Fibroblast of lung (primary cell): ENCODE results near the gene BMP7. TPM values are rescaled to one million over a fixed set of nuclear protein-coding genes. Genes with fewer than 3 reads are reported as not detected.

Experiments used
- DNase-seq, 2 donors: peaks; one replicate each; pipeline versions ENCODE4 v3.0.0 to v3.0.0-alpha.2; 2010; ENCODE audit warnings: low read depth in 2 of 2
- H2AFZ ChIP-seq: 2 replicates; pipeline ENCODE4 v1.5.1; 2012; ENCODE audit warnings: low read length, control low read depth, inconsistent platforms
- H3K27ac ChIP-seq: 2 replicates; pipeline ENCODE4 v1.5.1; 2011; ENCODE audit warnings: low read length, control low read depth; ENCODE audit not compliant: insufficient read depth
- H3K27me3 ChIP-seq: 2 replicates; pipeline ENCODE4 v1.5.1; 2011; ENCODE audit warnings: mild to moderate bottlenecking, low read length; ENCODE audit not compliant: control insufficient read depth, insufficient read depth
- H3K36me3 ChIP-seq: 2 replicates; pipeline ENCODE4 v1.5.1; 2011; ENCODE audit warnings: low read length; ENCODE audit not compliant: control insufficient read depth, insufficient read depth
- H3K4me1 ChIP-seq: 2 replicates; pipeline ENCODE4 v1.5.1; 2011; ENCODE audit warnings: low read length; ENCODE audit not compliant: control insufficient read depth, insufficient read depth; ENCODE audit errors: extremely low read depth
- H3K4me2 ChIP-seq: 2 replicates; pipeline ENCODE4 v1.5.1; 2011; ENCODE audit warnings: low read length, control low read depth; ENCODE audit not compliant: insufficient read depth; ENCODE audit errors: extremely low read depth
- H3K4me3 ChIP-seq, 4 experiments: fragments of 200-600 bp in 1 of 4; sonication (generic) in 1 of 4; replicated peaks in 1 of 4; 2 replicates each; pipeline ENCODE4 v1.5.1; 2011 to 2016; ENCODE audit warnings: low read length in 4 of 4, low read depth in 3 of 4, mild to moderate bottlenecking in 3 of 4, control low read depth in 2 of 4, inconsistent platforms in 1 of 4, mixed read lengths in 1 of 4; ENCODE audit not compliant: insufficient read depth in 1 of 4; ENCODE audit errors: control extremely low read depth in 1 of 4
- H3K79me2 ChIP-seq: 2 replicates; pipeline ENCODE4 v1.5.1; 2012; ENCODE audit warnings: mild to moderate bottlenecking, low read length, inconsistent platforms; ENCODE audit not compliant: control insufficient read depth, insufficient read depth
- H3K9ac ChIP-seq: 2 replicates; pipeline ENCODE4 v1.5.1; 2011; ENCODE audit warnings: mild to moderate bottlenecking, low read length, control low read depth; ENCODE audit not compliant: insufficient read depth
- H3K9me3 ChIP-seq: 2 replicates; pipeline ENCODE4 v1.5.1; 2012; ENCODE audit warnings: low read depth, low read length; ENCODE audit not compliant: control insufficient read depth, insufficient read depth
- H4K20me1 ChIP-seq: 2 replicates; pipeline ENCODE4 v1.5.1; 2011; ENCODE audit warnings: low read length; ENCODE audit not compliant: control insufficient read depth, insufficient read depth; ENCODE audit errors: extremely low read depth
- EZH2 ChIP-seq: IDR thresholded peaks from 2 replicates; pipeline ENCODE4 v1.5.1; 2012; ENCODE audit warnings: low read length, control low read depth, mild to moderate bottlenecking; ENCODE audit errors: missing control alignments
- polyA plus RNA-seq, 2 donors: library from polyadenylated mRNA; depleted of rRNA in 1 of 2; stranded (reverse) in 1 of 2; unstranded in 1 of 2; fragments of >200 nt; gene quantifications; 2 replicates each; pipeline ENCODE4 v1.2.1, GENCODE V29; 2011 to 2012; ENCODE audit warnings: missing spikeins in 1 of 2
- total RNA-seq: library from RNA; depleted of rRNA; stranded (reverse); fragments of >200 nt; gene quantifications from 2 replicates; pipeline ENCODE4 v1.2.1, GENCODE V29; 2014
- TF ChIP-seq, protein P1 (sequence below), 2 donors: IDR thresholded peaks in 1 of 2; conservative IDR thresholded peaks in 1 of 2; 1 replicate in 1 of 2; 2 replicates in 1 of 2; pipeline ENCODE4 v1.5.1; 2011 to 2012; ENCODE audit warnings: low read length in 2 of 2, control low read depth in 1 of 2, inconsistent platforms in 1 of 2, low read depth in 1 of 2, mild to moderate bottlenecking in 1 of 2

BMP7 gene
- total and polyA plus RNA-seq, 2 donors (not counting 1 experiment from before 2014, with no cell fraction given) = not detected

GRCh38 chr20:57310821-57311514 is 44.5 kb upstream of the BMP7 start:
- no peak overlapping the region for H3K27ac ChIP-seq
- no peak overlapping the region for H2AFZ ChIP-seq
- H3K4me2 ChIP-seq = no peak overlapping the region
- no peak for DNase-seq
- no peaks in the 10 kb centered on the region for H3K9me3 ChIP-seq
- H3K9ac ChIP-seq = no peak overlapping the region
- no peaks in the 10 kb centered on the region for H3K79me2 ChIP-seq
- H4K20me1 ChIP-seq = no peaks in the 10 kb centered on the region
- H3K27me3 ChIP-seq = no peaks in the 10 kb centered on the region
- no peak overlapping the region for H3K4me3 ChIP-seq
- no peaks in the 10 kb centered on the region for H3K36me3 ChIP-seq
- TF ChIP-seq, protein P1, sequence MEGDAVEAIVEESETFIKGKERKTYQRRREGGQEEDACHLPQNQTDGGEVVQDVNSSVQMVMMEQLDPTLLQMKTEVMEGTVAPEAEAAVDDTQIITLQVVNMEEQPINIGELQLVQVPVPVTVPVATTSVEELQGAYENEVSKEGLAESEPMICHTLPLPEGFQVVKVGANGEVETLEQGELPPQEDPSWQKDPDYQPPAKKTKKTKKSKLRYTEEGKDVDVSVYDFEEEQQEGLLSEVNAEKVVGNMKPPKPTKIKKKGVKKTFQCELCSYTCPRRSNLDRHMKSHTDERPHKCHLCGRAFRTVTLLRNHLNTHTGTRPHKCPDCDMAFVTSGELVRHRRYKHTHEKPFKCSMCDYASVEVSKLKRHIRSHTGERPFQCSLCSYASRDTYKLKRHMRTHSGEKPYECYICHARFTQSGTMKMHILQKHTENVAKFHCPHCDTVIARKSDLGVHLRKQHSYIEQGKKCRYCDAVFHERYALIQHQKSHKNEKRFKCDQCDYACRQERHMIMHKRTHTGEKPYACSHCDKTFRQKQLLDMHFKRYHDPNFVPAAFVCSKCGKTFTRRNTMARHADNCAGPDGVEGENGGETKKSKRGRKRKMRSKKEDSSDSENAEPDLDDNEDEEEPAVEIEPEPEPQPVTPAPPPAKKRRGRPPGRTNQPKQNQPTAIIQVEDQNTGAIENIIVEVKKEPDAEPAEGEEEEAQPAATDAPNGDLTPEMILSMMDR (conservative IDR thresholded peaks at IDR 0.05 in 1 of 2, IDR thresholded peaks at IDR 0.05 in 1 of 2; ENCODE audit: low read depth in 1 of 2, low read length in 2 of 2) = no peak
- no peaks in the 10 kb centered on the region for H3K4me1 ChIP-seq

GRCh38 chr20:57309544-57310115 is 43.2 kb upstream of the BMP7 start:
- H3K27me3 ChIP-seq = no peaks in the 10 kb centered on the region
- H3K36me3 ChIP-seq = no peaks in the 10 kb centered on the region
- DNase-seq = no peak
- H3K9ac ChIP-seq = no peak overlapping the region
- no peak overlapping the region for H2AFZ ChIP-seq
- no peak overlapping the region for H3K4me3 ChIP-seq
- H3K9me3 ChIP-seq = no peaks in the 10 kb centered on the region
- H4K20me1 ChIP-seq = no peaks in the 10 kb centered on the region
- no peak for TF ChIP-seq EZH2
- TF ChIP-seq, protein P1 (conservative IDR thresholded peaks at IDR 0.05 in 1 of 2, IDR thresholded peaks at IDR 0.05 in 1 of 2; ENCODE audit: low read depth in 1 of 2, low read length in 2 of 2) = no peak
- H3K79me2 ChIP-seq = no peaks in the 10 kb centered on the region
- H3K4me2 ChIP-seq = no peak overlapping the region
- no peak overlapping the region for H3K27ac ChIP-seq
- no peaks in the 10 kb centered on the region for H3K4me1 ChIP-seq

DNA sequence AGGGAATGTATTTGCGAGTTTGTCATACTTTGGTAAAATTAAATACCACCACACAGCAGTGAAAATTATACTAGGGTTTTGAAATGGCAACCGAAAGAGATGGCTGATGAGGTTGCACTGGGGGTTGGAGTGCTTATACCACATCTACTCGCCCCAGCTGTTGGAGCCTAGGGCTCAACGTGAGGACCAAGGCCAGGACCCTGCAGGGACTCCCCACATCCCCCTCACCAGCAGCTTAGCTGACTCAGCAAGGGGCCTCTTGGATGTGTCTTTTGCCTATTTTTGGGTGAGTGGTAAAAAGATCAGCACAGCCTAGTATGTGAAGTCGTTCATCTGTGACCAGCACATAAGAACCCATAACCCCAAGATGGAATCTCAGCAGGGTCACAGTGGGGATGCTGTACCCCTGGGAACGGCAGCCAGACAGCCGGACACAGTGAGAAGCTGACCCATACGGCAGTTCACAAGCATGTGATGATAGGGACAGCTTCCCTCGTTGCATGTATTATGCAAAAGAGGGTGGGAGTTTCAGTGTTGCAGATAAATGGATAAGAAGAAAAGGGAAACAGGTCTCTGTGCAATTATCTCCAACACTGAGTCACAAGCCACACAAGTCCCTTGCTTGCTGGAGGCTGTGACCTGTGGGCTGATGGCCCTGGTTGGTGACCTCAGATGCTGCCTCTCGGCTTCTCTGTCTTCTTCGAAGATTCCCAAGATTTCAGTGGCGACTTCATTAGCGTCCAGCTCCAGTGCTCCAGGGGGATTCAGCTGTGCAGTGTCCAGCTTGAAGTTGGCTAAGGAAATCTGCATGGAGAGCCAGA is 42.2 kb upstream of the BMP7 start:
- Histone ChIP-seq H3K9me3 (no peaks in the 10 kb centered on the region), H3K4me1 (no peaks in the 10 kb centered on the region), H3K4me3 (no peak overlapping the region), H2AFZ (no peak overlapping the region), H3K27me3 (no peaks in the 10 kb centered on the region), H3K27ac (no peak overlapping the region), H3K36me3 (no peaks in the 10 kb centered on the region), H3K79me2 (no peaks in the 10 kb centered on the region), H3K9ac (no peak overlapping the region), H3K4me2 (no peak overlapping the region), H4K20me1 (no peaks in the 10 kb centered on the region)
- no peak for TF ChIP-seq EZH2
- TF ChIP-seq, protein P1 (conservative IDR thresholded peaks at IDR 0.05 in 1 of 2, IDR thresholded peaks at IDR 0.05 in 1 of 2; ENCODE audit: low read depth in 1 of 2, low read length in 2 of 2) = no peak
- no peak for DNase-seq
